Upper lobe of right lung (tissue), 1 donor: ENCODE data around the gene HARBI1. TPM values are rescaled to one million over a fixed set of nuclear protein-coding genes. Genes with fewer than 3 reads are reported as not detected.

Experiments used
- ATAC-seq: fragments of 200-7000 bp; cut with Tn5 transposase; one replicate; pipeline ENCODE4 v1.9.1; 2020; ENCODE audit warnings: mild to moderate bottlenecking, moderate library complexity
- DNase-seq: peaks from one replicate; pipeline ENCODE4 v3.0.0-alpha.2; 2020
- H3K27ac ChIP-seq: fragments of 200-600 bp; one replicate; pipeline ENCODE4 v1.8.0; 2022
- H3K27me3 ChIP-seq: fragments of 200-600 bp; one replicate; pipeline ENCODE4 v1.8.0; 2022; ENCODE audit warnings: mild to moderate bottlenecking
- H3K36me3 ChIP-seq: fragments of 200-600 bp; one replicate; pipeline ENCODE4 v1.8.0; 2022
- H3K4me1 ChIP-seq: fragments of 200-600 bp; one replicate; pipeline ENCODE4 v1.8.0; 2022
- H3K4me3 ChIP-seq: fragments of 200-600 bp; one replicate; pipeline ENCODE4 v1.8.0; 2022; ENCODE audit warnings: mild to moderate bottlenecking
- H3K9me3 ChIP-seq: fragments of 200-600 bp; one replicate; pipeline ENCODE4 v1.8.0; 2022
- intact Hi-C: fragments of 100-400 bp; cut with DNase I; formaldehyde crosslinking; loops from one replicate; pipeline ENCODE4 v1.11.0; 2022
- total RNA-seq: library from RNA; stranded (reverse); fragmentation: NEBNext Ultra II Directional; extraction: Animal tissue kit (Norgen Biotek cat#: 25700); gene quantifications from one replicate; pipeline ENCODE4 v1.2.1, GENCODE V29; 2021
- TF ChIP-seq, protein P1 (sequence below): fragments of 200-600 bp; IDR thresholded peaks from one replicate; pipeline ENCODE4 v1.8.0; 2022; ENCODE audit warnings: antibody characterized with exemption
- donor health status: DM: no; HTN: yes; CAD: no; lungs with severe emphysema.

HARBI1 gene
- total RNA-seq, 1 donor from 2014 or later, result 5.2 TPM

DNA sequence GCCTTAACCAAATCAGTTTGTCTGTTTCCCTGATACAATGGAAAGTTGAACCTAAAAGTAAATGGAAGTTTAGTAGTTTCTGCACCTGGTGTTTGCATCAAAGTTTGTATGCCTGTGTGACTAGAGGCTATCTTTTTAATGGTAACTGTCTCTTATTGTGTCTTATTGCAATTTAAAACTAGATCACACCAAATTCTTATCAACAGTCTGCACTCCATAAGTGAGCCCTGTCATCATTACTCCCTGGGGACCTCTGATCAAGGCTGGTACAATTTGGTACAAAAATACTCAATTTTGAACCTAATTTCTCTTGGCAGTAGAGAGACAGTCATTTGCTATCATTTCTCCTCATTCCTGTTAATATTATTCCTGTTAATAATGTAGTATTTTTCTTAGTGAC, 45.3 kb upstream of the HARBI1 start:
- Histone ChIP-seq H3K4me3 (no peak overlapping the region), H3K27me3 (no peaks in the 10 kb centered on the region), H3K27ac (no peak overlapping the region), H3K36me3 (peaks cover 98% of the 10 kb centered on the region), H3K4me1 (no peaks in the 10 kb centered on the region), H3K9me3 (no peaks in the 10 kb centered on the region)
- ATAC-seq (no peak), DNase-seq (no peak)
- TF ChIP-seq, protein P1, sequence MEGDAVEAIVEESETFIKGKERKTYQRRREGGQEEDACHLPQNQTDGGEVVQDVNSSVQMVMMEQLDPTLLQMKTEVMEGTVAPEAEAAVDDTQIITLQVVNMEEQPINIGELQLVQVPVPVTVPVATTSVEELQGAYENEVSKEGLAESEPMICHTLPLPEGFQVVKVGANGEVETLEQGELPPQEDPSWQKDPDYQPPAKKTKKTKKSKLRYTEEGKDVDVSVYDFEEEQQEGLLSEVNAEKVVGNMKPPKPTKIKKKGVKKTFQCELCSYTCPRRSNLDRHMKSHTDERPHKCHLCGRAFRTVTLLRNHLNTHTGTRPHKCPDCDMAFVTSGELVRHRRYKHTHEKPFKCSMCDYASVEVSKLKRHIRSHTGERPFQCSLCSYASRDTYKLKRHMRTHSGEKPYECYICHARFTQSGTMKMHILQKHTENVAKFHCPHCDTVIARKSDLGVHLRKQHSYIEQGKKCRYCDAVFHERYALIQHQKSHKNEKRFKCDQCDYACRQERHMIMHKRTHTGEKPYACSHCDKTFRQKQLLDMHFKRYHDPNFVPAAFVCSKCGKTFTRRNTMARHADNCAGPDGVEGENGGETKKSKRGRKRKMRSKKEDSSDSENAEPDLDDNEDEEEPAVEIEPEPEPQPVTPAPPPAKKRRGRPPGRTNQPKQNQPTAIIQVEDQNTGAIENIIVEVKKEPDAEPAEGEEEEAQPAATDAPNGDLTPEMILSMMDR, result no peak
- intact Hi-C loops, result no loop called here

DNA sequence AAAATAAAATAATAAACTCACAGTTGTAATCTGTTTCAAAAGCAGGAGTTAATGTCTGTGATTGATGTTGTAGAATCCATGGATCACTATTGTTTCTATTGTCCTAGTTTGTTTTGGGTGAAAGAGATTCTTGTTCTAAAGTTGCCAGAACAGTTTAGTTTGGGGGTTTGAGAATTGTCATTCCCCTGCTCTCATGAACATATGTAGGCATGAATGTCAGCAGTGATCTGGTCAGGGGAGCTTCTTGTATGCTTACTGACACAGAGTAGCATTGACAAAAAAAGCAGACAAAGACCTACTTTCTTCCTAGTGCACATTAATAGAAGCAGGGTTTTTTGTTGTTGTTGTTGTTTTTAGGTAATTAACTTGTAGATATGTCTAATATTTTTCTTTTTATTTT, 44.8 kb upstream of the HARBI1 start:
- H3K27ac ChIP-seq, result no peak overlapping the region
- no peak for ATAC-seq
- no peaks in the 10 kb centered on the region for H3K9me3 ChIP-seq
- TF ChIP-seq, protein P1, result no peak
- peaks cover 98% of the 10 kb centered on the region for H3K36me3 ChIP-seq
- DNase-seq, result no peak
- no peaks in the 10 kb centered on the region for H3K4me1 ChIP-seq
- intact Hi-C loops, result no loop called here
- no peak overlapping the region for H3K4me3 ChIP-seq
- H3K27me3 ChIP-seq, result no peaks in the 10 kb centered on the region

DNA sequence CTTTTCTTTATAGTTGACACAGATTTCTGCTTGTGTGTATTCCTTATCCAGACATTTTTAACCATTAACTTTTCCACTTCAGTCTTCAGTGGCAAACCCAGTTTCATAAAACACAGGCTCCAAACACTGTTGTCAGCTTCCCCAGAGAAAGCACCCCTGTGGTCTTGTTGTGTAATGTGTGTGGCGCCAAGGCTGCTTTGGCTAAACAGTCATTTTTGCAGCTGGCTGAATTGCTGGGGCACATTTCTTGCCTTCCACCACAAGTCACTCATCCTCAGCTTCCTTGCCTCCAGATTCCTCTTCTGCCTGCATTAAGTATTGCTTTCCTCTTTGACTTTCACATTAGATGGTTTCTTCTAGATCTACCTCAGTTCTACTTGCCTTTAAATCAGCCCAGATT, 42.9 kb upstream of the HARBI1 start:
- intact Hi-C loops, result no loop called here
- no peaks in the 10 kb centered on the region for H3K27me3 ChIP-seq
- H3K36me3 ChIP-seq, result peaks cover 98% of the 10 kb centered on the region
- TF ChIP-seq, protein P1, result no peak
- no peak for DNase-seq
- H3K4me1 ChIP-seq, result no peaks in the 10 kb centered on the region
- H3K4me3 ChIP-seq, result no peak overlapping the region
- no peaks in the 10 kb centered on the region for H3K9me3 ChIP-seq
- no peak overlapping the region for H3K27ac ChIP-seq
- ATAC-seq, result no peak

DNA sequence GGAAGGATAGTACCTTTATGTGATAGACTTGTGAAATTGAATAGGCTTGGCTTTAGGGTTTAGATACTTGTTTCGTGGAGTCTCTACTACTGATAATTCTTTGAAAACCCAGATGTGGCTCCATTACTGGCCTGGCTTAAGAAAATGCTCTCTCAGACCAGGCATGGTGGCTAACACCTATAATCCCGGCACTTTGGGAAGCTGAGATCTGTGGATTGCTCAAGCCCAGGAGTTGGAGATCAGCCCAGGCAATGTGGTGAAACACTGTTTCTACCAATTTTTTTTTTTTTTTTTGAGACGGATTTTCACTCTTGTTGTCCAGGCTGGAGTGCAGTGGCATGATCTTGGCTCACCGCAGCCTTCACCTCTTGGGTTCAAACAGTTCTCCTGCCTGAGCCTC, 41.2 kb upstream of the HARBI1 start:
- DNase-seq, result no peak
- H3K4me3 ChIP-seq, result no peak overlapping the region
- H3K4me1 ChIP-seq, result no peaks in the 10 kb centered on the region
- TF ChIP-seq, protein P1, result no peak
- H3K27ac ChIP-seq, result no peak overlapping the region
- H3K27me3 ChIP-seq, result no peaks in the 10 kb centered on the region
- no peaks in the 10 kb centered on the region for H3K9me3 ChIP-seq
- peaks cover 95% of the 10 kb centered on the region for H3K36me3 ChIP-seq
- intact Hi-C loops, result no loop called here
- no peak for ATAC-seq

DNA sequence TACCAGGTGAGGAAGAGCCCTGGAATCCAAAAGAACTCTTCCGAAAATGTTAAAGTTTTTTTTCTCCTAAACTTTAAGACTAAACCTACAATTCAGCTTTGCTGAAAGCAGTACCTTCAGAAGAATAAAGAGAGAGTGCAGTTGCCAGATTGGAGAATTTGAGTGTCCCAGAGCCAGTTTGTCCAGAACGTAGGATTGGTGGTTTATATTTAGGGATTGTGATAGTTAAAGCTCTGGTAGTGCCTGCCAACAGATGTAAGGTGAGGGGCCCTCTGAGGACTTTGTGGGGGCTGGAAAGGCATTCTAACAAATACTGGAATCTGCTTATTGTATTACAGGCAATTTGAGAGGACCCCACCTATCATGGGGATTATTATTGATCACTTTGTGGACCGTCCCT, 40.2 kb upstream of the HARBI1 start:
- DNase-seq, result no peak
- TF ChIP-seq, protein P1, result no peak
- H3K36me3 ChIP-seq, result peaks cover 95% of the 10 kb centered on the region

DNA sequence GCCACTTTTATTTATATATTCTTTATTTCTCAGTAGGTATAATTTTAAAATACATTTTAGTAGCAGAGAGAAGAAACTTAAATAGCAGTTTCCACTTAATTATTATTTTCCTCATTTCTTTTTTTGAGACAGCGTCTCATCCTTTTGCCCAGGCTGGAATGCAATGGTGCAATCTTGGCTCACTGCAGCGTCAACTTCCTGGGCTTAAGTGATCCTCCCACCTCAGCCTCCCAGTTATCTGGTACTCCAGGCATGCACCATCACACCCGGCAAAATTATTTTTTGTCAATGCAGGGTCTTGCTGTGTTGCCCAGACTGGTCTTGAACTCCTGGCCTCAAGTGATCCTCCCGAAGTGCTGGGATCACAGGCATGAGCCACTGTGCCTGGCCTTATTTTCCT, 38.6 kb upstream of the HARBI1 start:
- ATAC-seq (no peak), DNase-seq (no peak)
- no peak overlapping the region for H3K4me3 ChIP-seq
- no peaks in the 10 kb centered on the region for H3K27me3 ChIP-seq
- no peaks in the 10 kb centered on the region for H3K9me3 ChIP-seq
- H3K36me3 ChIP-seq, result peaks cover 95% of the 10 kb centered on the region
- H3K4me1 ChIP-seq, result no peaks in the 10 kb centered on the region
- intact Hi-C loops, result no loop called here
- TF ChIP-seq, protein P1, result no peak
- H3K27ac ChIP-seq, result no peak overlapping the region

More for the DNA sequence above, 40.2 kb upstream of the HARBI1 start:
- ATAC-seq, result no peak
- Histone ChIP-seq H3K4me1 (no peaks in the 10 kb centered on the region), H3K4me3 (no peak overlapping the region), H3K27ac (no peak overlapping the region), H3K27me3 (no peaks in the 10 kb centered on the region), H3K9me3 (no peaks in the 10 kb centered on the region)
- intact Hi-C loops, result no loop called here
